Muscle of arm (tissue), 12 donors: Measurements from ENCODE around the gene IKZF2. TPM values are rescaled to one million over a fixed set of nuclear protein-coding genes. Genes with fewer than 3 reads are reported as not detected.

Experiments used
- DNase-seq: peaks from one replicate; pipeline ENCODE4 v3.0.0-alpha.2; 2013
- polyA plus RNA-seq, 12 donors: library from polyadenylated mRNA; unstranded; fragments of 120-200 nt; gene quantifications; one replicate each; pipeline ENCODE4 v1.2.1, GENCODE V29; 2013; ENCODE audit not compliant: insufficient read length in 12 of 12

The IKZF2 gene
- polyA plus RNA-seq, 12 donors: 3.1 to 9.1 (median 4.8) TPM; not detected in 1

GRCh38 chr2:212958757-212959295 lies 192.6 kb downstream of the IKZF2 start:
- no peak for DNase-seq

DNA sequence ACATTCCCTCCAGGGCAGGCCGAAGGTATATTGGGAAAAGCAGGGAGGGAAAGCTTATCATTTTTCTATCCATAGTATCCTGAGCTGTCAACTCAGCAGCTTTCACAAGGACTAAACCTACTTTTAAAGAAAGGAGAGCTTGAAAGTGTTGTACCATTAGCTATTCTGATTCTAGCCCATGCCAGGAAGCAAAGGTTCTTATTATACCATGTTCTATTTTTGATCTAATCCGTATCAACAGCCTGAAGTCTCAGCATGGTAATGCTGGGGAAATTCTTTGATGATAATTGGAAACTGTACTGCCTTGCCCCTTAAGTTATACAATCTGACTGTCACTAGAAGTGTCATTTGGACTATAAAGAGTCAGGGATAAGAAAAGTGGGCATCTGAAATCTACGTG lies 193.3 kb downstream of the IKZF2 start:
- no peak for DNase-seq

- no peak for DNase-seq
Observed at GRCh38 chr2:212957624-212958023, 193.8 kb downstream of the IKZF2 start.

DNA sequence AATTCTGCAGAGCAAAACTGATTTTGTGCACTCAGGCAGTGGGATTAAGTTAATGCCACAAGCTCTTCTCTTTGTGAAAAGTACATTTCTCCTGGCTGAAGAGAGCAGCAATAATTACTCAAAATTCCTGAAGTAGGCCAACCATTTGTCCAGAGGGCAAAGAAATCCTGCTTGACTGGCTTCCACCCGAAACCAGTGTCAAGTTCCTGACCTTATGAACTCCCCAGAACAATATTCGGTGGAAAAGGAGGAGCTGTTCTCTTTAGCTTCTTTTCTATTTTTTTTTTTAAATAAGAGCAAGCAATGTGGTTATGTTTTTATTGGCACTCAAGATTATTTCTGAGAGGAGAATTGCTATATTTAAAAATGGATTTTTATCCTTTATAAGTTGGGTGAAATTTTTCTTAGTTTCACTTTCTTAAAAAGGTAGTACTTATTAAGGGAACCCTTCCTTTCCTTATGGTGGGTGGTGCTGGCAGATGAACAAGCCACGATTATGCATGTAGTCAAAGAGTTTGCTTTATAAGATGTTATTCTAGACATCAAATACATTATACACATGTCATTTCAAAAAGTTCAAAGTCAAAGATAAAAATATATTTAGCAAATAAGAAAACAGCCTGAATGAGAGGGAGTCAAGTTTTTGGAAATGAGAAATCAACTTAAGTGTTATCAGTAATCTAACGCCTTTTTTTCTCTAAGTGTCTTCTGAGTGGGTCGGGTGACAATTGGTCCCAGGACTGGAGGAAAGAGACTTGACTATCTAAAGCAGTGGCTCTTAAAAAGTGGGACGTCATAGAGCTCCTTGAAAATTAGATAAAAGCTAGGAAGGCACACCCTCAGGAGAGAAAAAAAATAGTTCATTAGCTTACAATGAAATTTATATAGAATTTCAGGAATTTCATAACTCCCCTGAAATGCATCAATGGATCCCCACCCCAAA lies 194.5 kb downstream of the IKZF2 start:
- DNase-seq: no peak

DNA sequence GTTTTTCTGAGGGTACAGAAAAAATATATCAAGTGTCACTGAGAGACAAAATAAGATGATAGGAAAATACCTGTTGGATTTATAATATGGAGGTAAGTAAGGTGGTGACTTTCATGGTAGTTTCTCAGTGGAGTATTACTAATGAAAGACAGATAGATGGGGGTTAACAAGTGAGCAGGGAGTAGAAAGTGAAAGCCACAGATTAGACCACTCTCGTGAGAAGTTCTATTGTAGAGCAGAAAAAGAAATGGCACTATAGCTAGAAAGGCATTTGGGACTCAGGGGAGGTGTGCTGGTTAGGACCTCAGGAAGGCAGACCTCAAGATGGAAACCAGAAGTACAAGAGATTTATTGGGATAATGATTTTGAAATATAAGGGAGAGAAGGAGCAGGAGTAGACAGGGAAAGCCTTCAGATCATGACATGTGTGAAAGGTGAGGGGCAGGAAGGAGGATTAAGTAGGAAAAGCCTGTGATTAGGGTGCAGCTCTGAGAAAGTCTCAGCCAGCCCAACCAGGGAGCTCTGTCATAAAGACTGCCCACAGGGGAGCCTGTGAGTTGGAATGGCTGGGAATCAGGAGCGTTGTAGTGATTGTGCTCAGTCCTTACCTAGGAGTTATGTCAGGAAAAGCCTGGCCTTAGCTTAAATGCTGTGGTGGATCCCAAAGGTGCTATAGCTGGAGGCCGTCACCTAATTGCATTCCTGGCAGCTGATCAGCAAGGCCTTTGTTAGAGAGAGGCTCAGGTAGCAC lies 198.1 kb downstream of the IKZF2 start:
- DNase-seq: no peak

DNA sequence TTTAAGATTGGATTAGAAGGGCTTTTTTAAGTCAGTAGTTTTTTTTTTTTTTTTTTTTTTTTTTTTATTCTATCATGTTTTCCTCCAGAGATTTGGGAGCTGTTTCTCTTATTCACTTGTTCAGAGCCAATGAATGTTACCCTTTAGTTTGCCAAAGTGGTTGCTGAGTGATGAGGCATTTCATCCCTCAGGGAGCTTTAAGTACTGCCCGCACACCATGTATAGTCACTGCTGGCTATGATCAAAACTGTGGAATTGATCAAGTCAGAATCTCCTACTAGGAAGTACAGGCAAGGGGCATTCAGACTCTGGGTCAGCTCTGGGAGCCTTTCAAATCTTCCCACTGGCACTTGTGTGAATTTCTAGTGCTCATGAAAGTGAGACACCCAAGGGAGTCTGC lies 201.6 kb downstream of the IKZF2 start:
- no peak for DNase-seq

Other genes with a start within 250 kb of the IKZF2 start
- 10 to 100 TPM in 11 of 12 donors, not detected in 1; 16.0 to 36.6 (median 21.1) TPM for gene SPAG16, start 132.9 kb upstream of the IKZF2 start, polyA plus RNA-seq